HG02973 (cell line): Measurements from ENCODE around the gene SEBOX.
"Not testable (repeated sequence)": the region's sequence is repeated elsewhere in the genome, so short reads cannot be mapped to it uniquely, and the experiment has no call there.

ENCODE experiments used
- ATAC-seq: cut with Tn5 transposase; IDR thresholded peaks from one replicate; pipeline ENCODE4 v1.9.1; 2021; ENCODE audit warnings: moderate library complexity; ENCODE audit not compliant: unreplicated experiment

The SEBOX gene

DNA sequence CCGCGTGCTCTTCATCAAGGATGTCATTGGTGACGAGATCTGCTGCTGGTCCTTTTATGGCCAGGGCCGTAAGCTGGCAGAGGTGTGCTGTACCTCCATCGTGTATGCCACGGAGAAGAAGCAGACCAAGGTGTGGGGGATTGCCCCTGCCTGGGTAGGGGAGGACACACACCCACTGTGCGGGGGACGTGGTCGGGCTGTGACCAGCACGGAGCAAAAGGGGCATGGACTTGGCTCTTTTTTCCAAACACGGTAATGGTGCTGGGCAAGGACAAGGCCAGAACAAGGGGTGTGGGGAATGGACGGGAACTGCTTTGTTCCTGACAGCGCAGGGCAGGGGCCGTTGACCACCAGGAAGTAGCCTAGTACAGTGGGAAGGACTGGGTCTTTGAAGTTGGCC lies 22.7 kb downstream of the SEBOX start:
- no peak for ATAC-seq

DNA sequence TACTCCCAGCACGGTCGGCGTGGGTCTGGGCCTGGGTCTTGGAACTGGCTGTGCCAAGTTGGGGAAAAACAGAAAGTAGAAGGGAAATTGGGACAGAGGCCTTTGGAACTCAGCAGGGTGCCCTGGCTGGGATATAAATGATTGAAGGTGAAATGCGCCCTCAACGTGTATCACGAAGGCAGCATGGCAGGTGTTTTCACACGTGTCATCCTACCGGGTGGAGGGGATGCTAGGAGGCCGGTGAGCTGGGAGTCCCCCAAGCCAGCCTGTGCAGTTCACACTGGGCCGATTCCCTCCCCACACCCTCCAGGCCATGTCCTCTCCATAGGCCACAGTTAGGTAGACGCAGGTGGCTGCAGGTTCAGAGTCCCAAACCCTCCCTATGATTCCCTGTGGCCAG lies 23.5 kb downstream of the SEBOX start:
- ATAC-seq = no peak

DNA sequence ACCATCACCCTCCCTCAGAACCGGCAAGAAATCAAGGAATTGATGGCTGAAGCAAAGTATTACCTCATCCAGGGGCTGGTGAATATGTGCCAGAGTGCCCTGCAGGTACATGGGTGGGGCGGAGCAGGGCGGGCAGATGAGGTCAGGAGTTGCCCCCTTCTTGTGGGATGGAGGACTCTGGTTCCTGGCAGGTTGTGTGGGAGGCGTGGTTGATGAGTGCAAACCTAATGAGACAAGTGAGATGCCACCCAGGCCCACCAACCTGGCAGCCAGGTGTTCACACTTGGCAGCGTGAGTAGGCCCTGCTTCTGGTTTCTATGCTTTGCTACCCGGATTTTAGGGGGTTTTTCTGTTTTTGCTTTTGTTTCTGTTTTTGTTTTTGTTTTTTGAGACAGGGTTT lies 24.6 kb downstream of the SEBOX start:
- ATAC-seq = no peak

DNA sequence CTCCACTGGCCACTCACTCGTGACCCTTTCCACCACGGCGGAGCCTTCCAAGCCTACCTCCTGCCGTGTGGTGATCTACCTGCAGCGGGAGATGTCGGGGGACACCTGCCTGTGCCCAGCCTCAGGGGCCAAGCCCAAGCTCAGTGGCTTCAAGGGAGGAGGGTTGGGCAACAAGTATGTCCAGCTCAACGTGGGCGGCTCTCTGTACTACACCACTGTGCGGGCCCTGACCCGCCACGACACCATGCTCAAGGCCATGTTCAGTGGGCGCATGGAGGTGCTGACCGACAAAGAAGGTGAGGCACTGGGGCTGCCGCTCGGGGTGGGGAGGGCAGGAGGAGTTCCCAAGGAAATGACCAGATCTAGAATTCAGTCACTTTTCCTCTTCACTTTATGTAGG lies 25.6 kb downstream of the SEBOX start:
- no peak for ATAC-seq

DNA sequence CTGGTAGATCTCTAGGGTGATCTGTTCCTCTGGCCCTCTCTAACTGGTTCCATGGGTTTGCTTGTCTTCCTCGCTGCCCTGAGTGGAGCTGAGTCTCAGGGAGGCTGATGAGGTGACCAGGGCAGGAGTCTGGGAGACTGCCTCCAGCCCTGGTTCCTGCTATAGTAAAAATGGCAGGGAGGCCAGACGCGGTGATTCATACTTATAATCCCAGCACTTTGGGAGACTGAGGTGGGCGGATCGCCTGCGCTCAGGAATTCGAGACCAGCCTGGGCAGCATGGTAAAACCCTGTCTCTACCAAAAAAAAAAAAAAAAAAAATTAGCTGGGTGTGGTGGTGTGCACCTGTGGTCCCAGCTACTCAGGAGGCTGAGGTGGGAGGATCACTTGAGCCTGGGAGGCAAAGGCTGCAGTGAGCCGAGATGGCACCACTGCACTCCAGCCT lies 26.2 kb downstream of the SEBOX start:
- ATAC-seq = not testable (repeated sequence)

DNA sequence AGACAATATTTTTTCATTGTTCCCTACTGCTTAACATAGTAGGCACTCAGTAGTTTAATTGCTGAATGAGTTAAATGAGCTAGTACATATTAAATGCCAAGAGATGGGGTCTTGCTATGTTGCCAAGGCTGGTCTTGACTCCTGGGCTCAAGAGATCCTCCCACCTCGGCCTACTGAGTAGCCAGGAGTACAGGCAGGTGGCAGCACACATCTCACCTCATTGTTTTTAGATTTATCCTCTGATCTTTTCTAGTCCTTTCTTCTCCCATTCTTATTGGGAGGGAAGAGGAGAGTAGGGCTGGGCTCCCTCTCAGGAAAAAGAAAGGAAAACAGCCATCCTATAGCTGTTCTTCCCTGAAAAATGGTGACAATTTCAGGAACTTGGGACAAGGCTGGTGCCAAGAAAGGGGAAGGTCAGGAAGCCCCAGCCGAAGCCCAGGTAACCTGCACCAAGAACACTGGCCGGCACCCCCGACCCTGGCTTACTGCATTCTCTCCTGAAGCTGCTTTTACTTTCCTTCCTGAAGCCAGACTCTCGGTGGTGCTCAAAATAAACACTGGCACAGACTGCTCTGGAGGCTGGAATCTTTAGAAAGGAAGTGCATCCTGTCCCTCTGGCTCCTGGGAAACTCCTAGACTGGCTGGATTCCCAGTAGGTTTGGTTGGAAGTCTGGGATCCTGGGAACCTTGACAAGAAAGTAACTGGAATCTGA lies 26.8 kb downstream of the SEBOX start:
- no peak for ATAC-seq

DNA sequence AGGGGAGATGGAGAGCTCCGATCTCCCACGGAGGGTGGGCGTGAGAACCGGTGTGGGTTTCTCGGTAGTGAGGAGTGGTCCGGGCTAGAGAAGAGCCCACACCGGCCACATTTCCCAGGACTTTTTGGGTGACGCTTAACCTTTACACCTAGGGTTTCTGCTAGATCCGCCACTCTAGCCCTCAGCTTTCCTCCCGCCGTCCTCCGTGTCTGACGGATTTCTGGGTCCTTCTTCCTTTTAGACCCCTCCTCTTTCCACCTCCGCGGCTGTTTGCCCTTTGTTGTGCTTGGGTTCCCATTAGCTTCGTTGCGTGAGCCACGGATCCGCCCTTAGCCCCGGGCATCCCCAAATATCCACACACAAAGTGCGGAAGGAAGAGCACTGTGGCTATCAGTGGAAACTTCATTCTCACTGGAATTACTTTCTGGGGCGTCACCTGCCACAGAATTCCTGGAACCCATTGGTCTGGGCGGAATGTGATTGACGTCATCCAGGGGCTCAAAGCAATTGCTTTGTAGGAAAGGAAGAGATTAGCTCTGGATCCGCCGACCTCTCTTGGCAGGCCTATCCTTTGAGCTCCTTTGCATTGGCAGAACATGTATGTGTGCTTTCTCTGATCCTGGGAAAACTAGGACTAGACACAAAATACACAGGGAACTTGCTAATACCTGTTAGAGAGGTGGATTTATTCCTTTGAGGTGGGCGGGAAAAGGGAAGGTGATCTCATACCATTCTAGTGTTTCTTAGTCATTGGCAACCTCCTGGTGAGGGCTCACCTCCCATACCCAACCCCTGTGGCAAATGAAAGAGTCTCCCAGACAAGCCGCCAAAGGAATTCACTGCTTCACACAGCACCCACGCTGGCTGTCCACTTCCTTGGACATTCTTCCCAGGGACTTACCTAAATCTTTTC lies 28.8 kb downstream of the SEBOX start:
- no peak for ATAC-seq

DNA sequence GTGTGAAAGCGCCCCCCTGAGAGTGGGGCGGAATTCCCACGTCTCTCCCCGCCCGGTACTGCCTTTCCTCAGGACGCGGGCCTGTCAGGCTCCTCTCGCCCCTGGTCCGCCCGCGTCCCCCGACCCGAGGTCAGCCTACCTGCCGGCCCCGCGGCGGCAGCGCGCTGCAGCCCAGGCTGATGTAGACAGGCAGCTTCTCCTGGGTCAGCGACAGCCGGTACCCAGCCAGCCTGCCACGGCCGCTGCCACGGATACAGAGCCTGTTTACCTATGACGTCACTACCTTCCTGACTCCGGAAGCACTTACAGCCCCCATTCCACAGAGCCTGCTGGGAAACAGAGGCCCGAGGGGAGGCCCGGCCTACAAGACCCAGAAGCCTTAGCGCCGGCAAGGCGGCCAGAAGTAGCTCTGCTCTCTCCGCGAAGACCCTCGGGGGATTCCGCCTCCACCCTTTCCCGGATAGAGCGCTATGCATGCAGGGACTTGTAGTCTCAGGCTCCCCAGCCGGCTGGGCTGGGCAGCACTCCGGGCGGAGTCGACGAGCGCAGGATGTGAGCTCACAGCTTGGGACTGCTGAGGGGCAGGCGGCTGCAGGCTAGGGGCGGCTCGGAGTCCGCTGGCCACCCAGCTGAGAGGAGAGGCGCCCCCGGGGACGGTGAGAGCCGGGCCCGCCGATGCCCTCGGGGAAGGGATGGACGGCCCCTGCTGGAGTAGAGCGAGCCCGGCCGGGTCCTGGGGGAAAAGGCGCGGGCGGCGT lies 29.6 kb downstream of the SEBOX start, which contains the start of the genes IFT20 and TNFAIP1:
IFT20 (minus strand) TSS at position 272 of the 758 bp plus-strand sequence. CDS start 3,487 bp downstream, outside the sequence.
TNFAIP1 (plus strand) TSS at position 561 of the 758 bp plus-strand sequence. CDS start 3,761 bp downstream, outside the sequence.
- peak; percentile 92 for ATAC-seq

DNA sequence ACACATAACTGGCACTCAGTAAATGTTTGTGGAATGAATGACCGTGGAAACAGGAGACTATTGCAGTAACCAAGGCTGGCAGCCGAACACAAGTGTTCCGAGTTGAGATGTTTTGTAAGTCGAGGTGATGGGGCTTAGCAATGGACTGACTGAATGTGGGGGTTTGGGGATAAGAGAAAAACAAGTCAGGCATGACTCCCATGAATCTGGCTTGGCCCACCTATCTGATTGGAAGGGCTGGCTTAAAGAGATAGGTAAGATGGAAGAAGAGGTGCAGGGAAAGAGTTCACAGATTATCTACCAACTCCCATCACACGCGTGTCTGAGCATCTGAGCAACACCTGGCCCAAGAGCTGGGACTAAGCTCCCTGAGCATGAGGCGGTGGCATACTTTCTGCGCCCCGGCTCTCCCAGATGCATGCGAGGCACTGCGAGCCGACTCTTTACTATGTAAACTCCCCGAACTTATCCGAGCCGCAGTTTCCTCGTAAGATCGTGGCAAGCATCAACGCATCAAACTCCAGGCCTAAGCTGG lies 30.3 kb downstream of the SEBOX start:
- ATAC-seq = peak; percentile 1

DNA sequence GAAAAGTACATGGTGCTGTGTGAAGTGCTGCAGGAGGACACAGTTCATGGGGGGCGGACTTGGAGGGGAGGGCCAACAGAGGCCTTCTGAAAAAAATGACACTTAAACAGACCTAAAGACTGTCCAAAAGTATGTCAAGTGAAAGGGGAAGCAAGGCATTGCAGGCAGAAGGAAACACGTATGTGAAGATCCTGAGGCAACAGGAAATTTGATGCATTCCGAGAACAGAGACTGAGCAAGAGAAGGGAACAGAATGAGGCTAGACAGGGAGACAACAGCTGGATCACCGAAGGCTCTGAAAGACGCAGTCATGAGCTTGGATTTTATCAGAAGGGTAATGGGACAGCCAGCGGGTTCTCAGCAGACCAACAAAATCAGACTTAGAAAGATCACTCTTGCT lies 30.8 kb downstream of the SEBOX start:
- no peak for ATAC-seq

DNA sequence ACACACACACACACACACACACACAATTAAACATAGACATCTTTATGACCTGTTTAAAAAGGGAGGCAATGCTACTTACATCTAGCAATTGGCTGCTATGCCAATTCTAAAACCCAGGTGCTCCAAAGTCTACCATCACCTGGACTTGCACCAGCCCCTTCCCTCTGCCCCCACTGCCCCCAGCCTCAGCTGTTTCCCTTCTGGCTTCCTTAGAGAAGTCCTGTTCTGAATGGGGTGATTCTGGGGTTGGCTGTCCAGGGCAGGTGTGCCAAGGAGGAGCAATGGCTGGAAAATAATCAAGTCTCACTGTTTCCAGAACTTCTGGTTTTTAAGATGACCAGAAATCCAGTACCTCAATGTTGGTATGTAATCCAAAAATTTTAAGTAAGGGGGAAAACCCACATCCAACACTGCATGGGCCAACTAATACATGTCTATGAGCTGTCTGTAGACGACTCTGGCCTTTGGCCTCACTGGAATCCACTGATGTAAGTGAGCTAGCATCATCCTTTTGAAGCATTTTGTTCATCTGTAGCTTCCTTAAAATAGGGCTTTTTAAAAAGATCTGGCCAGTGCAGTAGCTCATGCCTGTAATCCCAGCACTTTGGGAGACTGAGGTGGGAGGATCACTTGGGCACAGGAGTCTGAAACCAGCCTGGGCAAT lies 31.8 kb downstream of the SEBOX start:
- no peak for ATAC-seq

DNA sequence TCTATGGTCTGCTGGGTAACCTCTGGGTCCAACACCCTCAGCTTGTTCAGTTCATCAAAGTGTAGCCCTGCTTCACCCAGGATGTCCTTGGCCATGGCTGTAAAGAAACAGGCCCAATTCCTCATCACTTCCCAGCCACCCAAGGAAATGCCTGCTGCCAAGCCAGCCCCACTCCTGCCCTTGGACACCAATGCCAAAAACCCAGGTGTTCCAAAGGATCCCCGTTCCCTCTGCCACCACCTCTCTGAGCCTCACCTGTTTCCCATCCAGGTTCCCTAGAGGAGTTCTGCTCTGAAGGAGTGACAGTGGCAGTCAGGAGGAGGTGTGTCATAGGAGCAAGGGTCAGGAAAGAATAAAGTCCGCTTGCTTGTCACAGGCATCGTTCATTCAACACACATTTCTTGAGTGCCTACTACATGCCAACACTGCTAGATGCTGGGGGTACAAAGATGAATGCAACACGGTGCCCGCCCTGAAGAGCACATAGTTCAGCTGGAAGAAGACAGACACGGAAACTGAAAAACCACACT lies 33.0 kb downstream of the SEBOX start:
- ATAC-seq = no peak

DNA sequence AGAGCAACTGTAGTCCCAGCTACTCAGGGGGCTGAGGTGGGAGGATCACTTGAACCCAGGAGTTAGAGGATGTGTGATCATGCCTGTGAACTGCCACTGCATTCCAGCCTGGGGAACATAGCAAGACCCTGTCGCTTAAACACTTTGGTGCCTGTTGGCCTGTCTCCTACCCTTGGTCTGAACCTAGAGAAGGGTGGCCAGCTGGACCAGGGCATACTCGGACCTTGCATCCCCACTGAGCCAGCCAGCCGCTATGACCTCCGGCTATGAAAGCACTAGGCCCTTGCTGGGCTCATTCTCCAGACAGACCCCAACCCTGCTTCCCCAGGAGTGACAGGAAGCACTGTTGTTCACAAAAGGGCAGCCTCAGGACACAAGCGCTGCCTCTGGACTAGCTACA lies 34.3 kb downstream of the SEBOX start:
- no peak for ATAC-seq

DNA sequence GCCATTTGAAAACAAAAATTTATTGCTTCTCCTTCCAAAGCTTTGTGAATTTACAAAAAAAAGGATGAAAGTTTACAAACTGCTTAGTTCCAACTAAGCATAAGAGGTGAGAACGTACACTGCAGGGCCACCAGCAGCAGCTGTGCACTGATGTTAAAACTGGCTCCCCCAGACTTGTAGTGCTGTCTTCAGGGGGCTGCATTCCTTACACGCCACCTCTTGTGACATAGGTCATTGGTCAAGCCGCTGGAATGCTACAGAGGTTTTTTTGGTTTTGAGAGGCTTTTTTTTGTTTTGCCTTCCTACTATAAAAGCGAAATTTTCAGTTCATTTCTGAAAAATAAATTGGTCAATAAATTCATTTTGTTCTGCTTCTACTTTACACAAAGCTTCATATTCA lies 36.7 kb downstream of the SEBOX start:
- no peak for ATAC-seq

DNA sequence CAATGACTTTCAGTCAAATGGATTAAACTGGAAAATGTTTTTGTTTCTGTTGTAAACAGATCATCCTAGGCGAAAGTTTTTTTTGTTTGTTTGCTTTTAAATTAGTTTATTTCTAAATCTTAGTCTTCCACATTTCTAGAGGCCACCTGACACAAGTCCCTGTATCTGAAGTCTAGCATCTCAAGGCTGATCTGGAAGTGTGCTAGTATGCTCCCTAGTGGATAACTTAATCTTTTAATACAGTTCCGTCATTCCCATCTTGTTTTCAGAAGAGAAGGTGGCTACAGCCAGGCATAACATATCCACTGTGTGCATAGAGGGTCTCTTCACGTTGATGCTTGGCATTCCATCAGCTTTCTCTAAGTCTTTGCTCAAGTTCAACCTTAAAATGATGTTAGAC lies 37.3 kb downstream of the SEBOX start:
- no peak for ATAC-seq

DNA sequence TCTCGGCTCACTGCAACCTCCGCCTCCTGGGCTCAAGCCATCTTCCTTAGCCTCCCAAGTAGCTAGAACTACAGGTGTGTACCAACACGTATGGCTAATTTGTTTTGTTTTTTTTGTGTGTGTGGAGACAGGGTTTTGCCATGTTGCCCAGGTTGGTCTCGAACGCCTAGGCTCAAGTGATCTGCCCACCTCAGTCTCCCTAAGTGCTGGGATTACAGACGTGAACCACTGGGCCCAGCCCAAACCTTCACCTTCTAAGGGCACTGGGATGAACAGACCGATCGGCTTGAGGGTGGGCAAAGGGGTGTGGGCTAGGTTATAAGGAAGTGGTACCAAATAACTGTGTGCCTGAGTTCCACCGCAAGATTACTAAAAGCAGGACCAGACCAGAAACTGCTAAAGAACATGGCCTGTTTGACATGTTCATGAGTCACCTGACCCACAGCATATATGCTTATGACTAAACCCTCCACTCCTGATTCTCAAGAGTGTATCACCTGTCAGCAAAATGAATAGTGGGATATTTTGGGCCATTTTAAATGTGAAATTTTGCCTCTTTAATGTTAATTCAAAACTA lies 37.9 kb downstream of the SEBOX start:
- ATAC-seq = peak; percentile 54

DNA sequence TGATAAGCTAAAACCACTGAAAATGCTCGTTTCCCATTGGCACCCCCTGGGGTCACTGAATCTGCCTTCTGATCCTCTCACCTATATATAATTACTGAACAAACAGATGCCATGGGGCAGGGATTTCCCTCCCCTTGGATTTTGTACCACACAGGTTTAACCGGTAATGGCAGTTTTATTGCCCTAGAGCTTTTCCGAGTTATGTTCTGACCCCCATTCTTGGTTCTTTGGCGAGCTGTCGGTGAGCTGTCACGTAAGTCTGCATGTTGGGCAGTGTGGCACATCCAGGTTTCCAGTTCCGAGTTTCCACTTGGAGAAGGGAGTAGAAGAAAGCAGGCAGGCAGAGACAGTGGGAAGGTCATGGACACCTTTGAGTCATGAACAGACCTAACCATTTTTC lies 38.9 kb downstream of the SEBOX start:
- ATAC-seq = no peak

DNA sequence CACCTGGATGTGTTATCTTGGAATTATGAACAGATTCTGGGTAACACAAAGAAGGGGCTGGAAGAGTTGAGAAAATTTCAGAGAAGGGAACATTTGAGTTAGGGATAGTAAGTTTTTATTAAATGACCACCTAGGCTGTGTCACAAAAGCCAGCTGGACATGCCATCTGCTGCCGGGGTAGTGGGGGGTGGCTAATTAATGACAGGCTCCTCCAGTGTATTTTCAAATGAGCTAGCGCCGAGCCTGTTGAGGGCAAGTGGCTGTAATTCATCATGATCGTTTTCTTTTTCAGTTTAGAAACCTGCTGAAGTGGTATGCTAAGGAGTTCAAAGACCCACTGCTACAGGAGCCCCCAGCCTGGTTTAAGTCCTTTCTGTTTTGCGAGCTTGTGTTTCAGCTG lies 39.8 kb downstream of the SEBOX start:
- no peak for ATAC-seq

DNA sequence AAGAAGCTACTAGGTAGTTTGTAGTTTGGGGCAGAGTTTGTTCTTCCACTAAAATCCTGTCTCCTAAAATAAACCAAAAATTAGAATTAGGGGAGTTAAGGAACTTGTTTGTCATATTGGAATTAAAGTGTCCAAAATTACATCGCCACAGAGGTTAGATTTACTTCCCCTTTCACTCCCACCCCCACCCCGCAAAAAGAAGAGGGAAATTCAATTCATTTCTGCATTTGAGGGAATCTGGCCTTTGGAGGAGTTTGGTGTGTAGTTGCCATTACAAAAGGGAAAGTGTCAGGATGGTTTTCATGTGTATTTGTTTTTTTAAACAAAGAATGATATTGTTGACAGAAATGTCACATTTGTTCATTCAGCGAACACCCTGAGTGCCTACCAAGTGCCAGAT lies 40.2 kb downstream of the SEBOX start:
- no peak for ATAC-seq

DNA sequence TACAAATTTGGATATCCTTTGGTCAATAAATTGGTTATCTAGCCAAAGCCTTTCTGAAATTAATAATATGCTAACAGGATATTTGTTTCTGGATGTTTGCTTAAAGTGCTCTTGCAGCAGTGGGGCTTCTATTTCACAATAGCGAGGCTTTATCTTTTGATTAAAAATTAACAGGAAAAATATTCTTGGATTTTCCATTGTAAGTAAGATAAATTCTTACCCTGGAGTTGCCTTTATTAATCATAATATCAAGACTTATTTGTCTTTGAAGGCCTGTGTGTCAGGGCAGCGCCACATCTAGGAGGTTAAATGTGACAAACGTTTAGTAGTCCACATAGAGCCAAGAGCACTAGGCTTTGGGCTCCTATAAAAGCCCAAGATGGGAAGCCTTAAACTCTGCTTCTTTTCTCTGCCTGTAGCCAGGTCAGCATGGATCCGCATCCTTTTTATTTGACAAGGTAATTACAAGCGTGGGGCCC lies 40.7 kb downstream of the SEBOX start:
- ATAC-seq = no peak
